Measurements from ENCODE around the gene TSHZ2. TPM values are rescaled to one million over a fixed set of nuclear protein-coding genes. Genes with fewer than 3 reads are reported as not detected.

TSHZ2 gene
- total and polyA plus RNA-seq, 11 donors, result 1.8 to 12.1 (median 3.7) TPM

DNA sequence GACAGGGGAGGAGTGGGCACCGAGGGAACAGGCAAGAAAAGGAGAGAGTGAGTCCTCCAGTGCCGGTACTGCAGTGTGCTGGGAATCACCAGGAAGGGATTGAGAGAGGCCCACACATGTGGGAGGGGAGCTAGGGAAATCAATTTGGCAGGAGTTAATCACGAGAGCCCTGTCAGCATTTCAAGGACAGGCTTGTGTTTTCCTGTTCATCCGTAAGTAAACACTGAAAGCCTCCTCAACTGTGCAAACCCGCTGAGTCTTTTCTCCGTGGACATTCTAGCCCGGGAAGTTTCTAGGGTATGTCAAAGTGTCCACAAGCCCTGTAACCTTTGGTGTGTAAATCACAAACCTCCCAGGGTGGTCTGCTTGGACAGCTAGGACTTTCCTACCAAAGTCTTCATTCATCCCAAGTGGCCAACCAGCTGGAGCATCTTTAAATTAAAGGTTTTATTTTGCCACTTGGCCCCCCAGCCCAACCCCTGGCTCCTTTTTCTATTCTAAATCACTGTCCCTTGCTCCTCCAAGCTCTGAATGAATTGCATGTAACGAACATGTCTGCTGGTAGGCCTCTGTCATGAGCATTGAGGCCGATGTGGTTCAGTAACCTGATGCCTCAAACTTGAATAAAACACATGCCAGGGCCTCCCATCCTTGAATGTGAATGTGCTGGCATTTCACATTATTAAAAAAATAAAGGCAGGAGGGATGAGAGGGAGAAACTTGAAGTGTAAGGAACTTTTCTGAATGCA, 472.4 kb downstream of the TSHZ2 start:
- intact Hi-C loops (cut with DNase I), result no loop called here
- ATAC-seq (peak; percentile 34 to 44 (median 39)), DNase-seq (no peak)
- H3K27me3 ChIP-seq, result no peaks in the 10 kb centered on the region
- no peak for TF ChIP-seq POLR2A (IDR thresholded peaks at IDR 0.05)
- TF ChIP-seq, protein P1, sequence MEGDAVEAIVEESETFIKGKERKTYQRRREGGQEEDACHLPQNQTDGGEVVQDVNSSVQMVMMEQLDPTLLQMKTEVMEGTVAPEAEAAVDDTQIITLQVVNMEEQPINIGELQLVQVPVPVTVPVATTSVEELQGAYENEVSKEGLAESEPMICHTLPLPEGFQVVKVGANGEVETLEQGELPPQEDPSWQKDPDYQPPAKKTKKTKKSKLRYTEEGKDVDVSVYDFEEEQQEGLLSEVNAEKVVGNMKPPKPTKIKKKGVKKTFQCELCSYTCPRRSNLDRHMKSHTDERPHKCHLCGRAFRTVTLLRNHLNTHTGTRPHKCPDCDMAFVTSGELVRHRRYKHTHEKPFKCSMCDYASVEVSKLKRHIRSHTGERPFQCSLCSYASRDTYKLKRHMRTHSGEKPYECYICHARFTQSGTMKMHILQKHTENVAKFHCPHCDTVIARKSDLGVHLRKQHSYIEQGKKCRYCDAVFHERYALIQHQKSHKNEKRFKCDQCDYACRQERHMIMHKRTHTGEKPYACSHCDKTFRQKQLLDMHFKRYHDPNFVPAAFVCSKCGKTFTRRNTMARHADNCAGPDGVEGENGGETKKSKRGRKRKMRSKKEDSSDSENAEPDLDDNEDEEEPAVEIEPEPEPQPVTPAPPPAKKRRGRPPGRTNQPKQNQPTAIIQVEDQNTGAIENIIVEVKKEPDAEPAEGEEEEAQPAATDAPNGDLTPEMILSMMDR (IDR thresholded peaks at IDR 0.05), result no peak
- peaks cover 0 to 21% (median 8%) of the 10 kb centered on the region in 12 donors for H3K9me3 ChIP-seq
- H3K27ac ChIP-seq, result no peak overlapping the region
- no peak overlapping the region for H3K4me3 ChIP-seq
- H3K4me1 ChIP-seq, result peaks cover 0 to 18% (median 2%) of the 10 kb centered on the region in 12 donors
- 21 to 33% (median 29%) methylated on average over 9 of the region's 9 CpGs for WGBS, 4 donors
- H3K36me3 ChIP-seq, result no peaks in the 10 kb centered on the region

DNA sequence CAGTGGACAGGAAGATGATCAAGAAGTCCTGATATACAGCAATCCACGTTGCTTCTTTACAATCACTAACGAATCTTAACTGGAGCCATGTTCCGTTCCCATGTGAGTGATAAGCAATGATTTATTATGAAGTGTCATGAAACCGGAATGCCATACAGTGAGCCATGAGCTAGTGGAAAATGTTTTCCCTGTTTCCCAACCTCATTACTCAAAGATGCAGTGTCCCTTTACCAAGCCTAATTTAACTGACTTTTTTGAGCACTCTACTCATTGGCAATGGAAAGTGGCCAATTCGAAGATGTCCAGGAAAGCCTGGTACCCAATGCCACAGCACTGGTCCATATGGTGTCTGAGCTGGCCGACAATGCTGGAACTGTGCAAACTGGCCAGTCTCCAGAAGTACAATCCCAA, 473.2 kb downstream of the TSHZ2 start:
- ATAC-seq (peak in 1 of 4 donors; percentile 22), DNase-seq (no peak)
- Histone ChIP-seq H3K36me3 (no peaks in the 10 kb centered on the region), H3K27ac (no peak overlapping the region), H3K4me3 (no peak overlapping the region), H3K27me3 (no peaks in the 10 kb centered on the region), H3K9me3 (peaks cover 0 to 27% (median 12%) of the 10 kb centered on the region in 12 donors), H3K4me1 (peaks cover 0 to 18% (median 2%) of the 10 kb centered on the region in 12 donors)
- 74 to 78% (median 77%) methylated on average over 6 of the region's 6 CpGs for WGBS, 4 donors
- TF ChIP-seq, protein P1 (IDR thresholded peaks at IDR 0.05), result no peak
- TF ChIP-seq POLR2A (IDR thresholded peaks at IDR 0.05), result no peak
- intact Hi-C loops (cut with DNase I), result no loop called here

DNA sequence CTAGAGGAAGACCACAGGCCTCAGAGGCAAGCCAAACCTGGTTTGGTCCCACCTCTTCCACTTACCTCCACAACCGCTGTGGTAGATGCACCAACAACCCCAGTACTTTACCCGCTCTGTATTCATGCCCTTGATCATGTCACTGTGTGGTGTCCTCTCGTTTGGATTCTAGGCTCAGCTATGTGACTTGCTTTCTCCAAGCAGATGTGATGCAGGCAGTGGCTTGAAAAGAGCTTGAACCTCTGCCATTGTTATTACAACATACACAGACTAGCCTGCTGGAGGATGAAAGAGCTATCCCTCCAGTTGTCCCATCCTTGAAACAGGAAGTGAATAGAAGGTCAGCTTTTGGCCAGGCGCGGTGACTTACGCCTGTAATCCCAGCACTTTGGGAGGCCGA, 473.8 kb downstream of the TSHZ2 start:
- ATAC-seq, result no peak
- no peak overlapping the region for H3K27ac ChIP-seq
- intact Hi-C loops (cut with DNase I), result no loop called here
- no peaks in the 10 kb centered on the region for H3K27me3 ChIP-seq
- no peak overlapping the region for H3K4me3 ChIP-seq
- H3K9me3 ChIP-seq, result peaks cover 0 to 31% (median 14%) of the 10 kb centered on the region in 12 donors
- no peak for DNase-seq
- TF ChIP-seq POLR2A (IDR thresholded peaks at IDR 0.05), result no peak
- TF ChIP-seq, protein P1 (IDR thresholded peaks at IDR 0.05), result no peak
- peaks cover 0 to 18% (median 2%) of the 10 kb centered on the region in 12 donors for H3K4me1 ChIP-seq
- WGBS, 4 donors, result 89 to 95% (median 92%) methylated on average over 7 of the region's 7 CpGs
- H3K36me3 ChIP-seq, result no peaks in the 10 kb centered on the region

DNA sequence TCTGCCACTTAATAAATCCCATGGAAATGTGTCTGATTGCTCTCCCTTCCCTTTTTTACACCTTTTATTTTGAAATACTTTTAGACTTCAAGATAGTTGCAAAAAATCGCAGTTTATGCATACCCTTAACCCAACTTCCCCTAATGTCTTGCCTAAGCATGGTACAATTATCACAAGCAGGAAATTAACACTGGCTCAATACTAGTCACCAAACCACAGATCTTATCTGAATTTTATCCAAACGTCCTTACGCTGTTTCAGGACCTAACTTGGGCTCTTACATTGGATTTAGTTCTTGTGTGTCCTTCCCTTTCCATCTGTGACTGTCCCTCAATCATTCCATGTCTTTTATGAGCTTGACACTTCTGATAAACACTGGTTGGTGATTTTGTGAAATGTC, 475.2 kb downstream of the TSHZ2 start:
- WGBS, 4 donors, result 73 to 86% (median 82%) methylated on average over 3 of the region's 3 CpGs
- H3K9me3 ChIP-seq, result peaks cover 0 to 31% (median 14%) of the 10 kb centered on the region in 12 donors

More for the DNA sequence above, 475.2 kb downstream of the TSHZ2 start:
- no peak for ATAC-seq
- TF ChIP-seq, protein P1 (IDR thresholded peaks at IDR 0.05), result no peak
- no peak for TF ChIP-seq POLR2A (IDR thresholded peaks at IDR 0.05)
- Histone ChIP-seq H3K4me1 (peaks cover 0 to 18% (median 2%) of the 10 kb centered on the region in 12 donors), H3K4me3 (no peak overlapping the region), H3K27ac (no peak overlapping the region), H3K36me3 (no peaks in the 10 kb centered on the region), H3K27me3 (no peaks in the 10 kb centered on the region)
- intact Hi-C loops (cut with DNase I), result no loop called here
- no peak for DNase-seq

Measured in heart left ventricle (tissue), 16 donors.